ENCODE measurements around the gene GTF2F2. TPM values are rescaled to one million over a fixed set of nuclear protein-coding genes. Genes with fewer than 3 reads are reported as not detected.
A peak's percentile ranks its signal among the peaks of the same experiment; 100 is the strongest.

Gene GTF2F2
- total RNA-seq, 1 experiment from 2014 or later, result 40.1 TPM

GRCh38 chr13:45167611-45168554 lies 47.6 kb downstream of the GTF2F2 start:
- ChIA-PET CTCF (interaction anchor here (1.1 kb wide), 1 partner anchor 13 kb away, joined by 5 read pairs; no protein-coding TSS in a partner anchor), POLR2A (interaction anchor here (0.8 to 1.1 kb wide), 2 partner anchors 11 to 15 kb away, joined by 3 read pairs; no protein-coding TSS in a partner anchor), RAD21 (ENCODE audit: low non-redundant PET in 1 of 2, low total read pairs in 2 of 2, uncharacterized antibody in 2 of 2, unreplicated experiment in 2 of 2) (interaction anchor here in 1 of 2 experiments (1.1 kb wide), 1 partner anchor 25 kb away, joined by 3 read pairs; no protein-coding TSS in a partner anchor)
- Histone ChIP-seq H4K20me1 (ENCODE audit: insufficient read depth) (0 out of 2 replicates have a peak, but pooled peaks cover 4% of the 10 kb centered on the region), H3K9me2 (ENCODE audit: insufficient read depth) (no peaks in the 10 kb centered on the region), H3K9me3 (ENCODE audit: control insufficient read depth in 1 of 2, insufficient read depth in 1 of 2, low read depth in 1 of 2, low read length in 2 of 2) (no peaks in the 10 kb centered on the region), H3K4me1 (ENCODE audit: control insufficient read depth in 1 of 2, insufficient read depth in 2 of 2, low read length in 2 of 2) (peaks cover 41 to 46% of the 10 kb centered on the region in 2 experiments), H3K79me2 (ENCODE audit: insufficient read depth, low read length) (peaks cover 67% of the 10 kb centered on the region), H3K27me3 (ENCODE audit: insufficient read depth, low read length) (no peaks in the 10 kb centered on the region), H2AFZ (ENCODE audit: low read depth, low read length, poor library complexity, severe bottlenecking) (no peak overlapping the region), H3K4me2 (ENCODE audit: low read length) (peak overlapping the region; percentile 74), H3K36me3 (ENCODE audit: control insufficient read depth in 1 of 2, insufficient read depth in 2 of 2, low read length in 2 of 2) (no peaks in the 10 kb centered on the region; a peak in 1 of 4 replicates), H3K9ac (ENCODE audit: low read length) (peak overlapping the region; percentile 46), H3K27ac (ENCODE audit: low read depth, low read length) (peak overlapping the region; percentile 81), H3K4me3 (replicated peaks in 1 of 2; ENCODE audit: low read depth in 1 of 2, low read length in 2 of 2) (peak overlapping the region in 1 of 2 experiments; percentile 33; a peak in 2 of 4 replicates)
- peak; percentile 85 for DNase-seq (ENCODE audit: low read depth, low spot score)
- TF ChIP-seq CBX3 (IDR thresholded peaks at IDR 0.05; ENCODE audit: low read depth), result peak; percentile 88; the same call in 1 of the 2 replicates
- peak; percentile 56; the same call in 1 of the 2 replicates for TF ChIP-seq SIN3A (IDR thresholded peaks at IDR 0.05; ENCODE audit: low read depth)
- TF ChIP-seq POLR2AphosphoS5 (IDR thresholded peaks at IDR 0.05; ENCODE audit: low read depth, low read length), result peak; percentile 55; the same call in 1 of the 2 replicates
- no peak for TF ChIP-seq EZH2 (IDR thresholded peaks at IDR 0.05)
- TF ChIP-seq TCF7L2 (IDR thresholded peaks at IDR 0.05; ENCODE audit: borderline replicate concordance, extremely low read depth, insufficient read depth, insufficient read length), result peak; percentile 53
- TF ChIP-seq, protein P1, sequence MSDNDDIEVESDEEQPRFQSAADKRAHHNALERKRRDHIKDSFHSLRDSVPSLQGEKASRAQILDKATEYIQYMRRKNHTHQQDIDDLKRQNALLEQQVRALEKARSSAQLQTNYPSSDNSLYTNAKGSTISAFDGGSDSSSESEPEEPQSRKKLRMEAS (IDR thresholded peaks at IDR 0.05), result peak; percentile 66
- peak; percentile 86 for TF ChIP-seq JUND (IDR thresholded peaks at IDR 0.05)
- peak; percentile 78 for TF ChIP-seq FOSL1 (IDR thresholded peaks at IDR 0.05; ENCODE audit: low read depth)
- peak; percentile 24; the same call in 1 of the 2 replicates for TF ChIP-seq RAD21 (IDR thresholded peaks at IDR 0.05; ENCODE audit: low read depth)
- TF ChIP-seq SRF (IDR thresholded peaks at IDR 0.05; ENCODE audit: low read depth), result no peak
- peak; percentile 99 for TF ChIP-seq CEBPB (IDR thresholded peaks at IDR 0.05; ENCODE audit: low read depth)
- no peak for TF ChIP-seq ZNF274 (IDR thresholded peaks at IDR 0.05; ENCODE audit: low read depth, low read length)
- peak; percentile 27 for TF ChIP-seq YY1 (IDR thresholded peaks at IDR 0.05; ENCODE audit: extremely low read depth, insufficient replicate concordance, low read depth, low read length)
- peak; percentile 82 for TF ChIP-seq SP1 (IDR thresholded peaks at IDR 0.05; ENCODE audit: low read depth)
- TF ChIP-seq CTCF (IDR thresholded peaks at IDR 0.05 in 2 of 3, conservative IDR thresholded peaks at IDR 0.05 in 1 of 3; ENCODE audit: borderline replicate concordance in 1 of 3, insufficient read depth in 1 of 3, low read depth in 2 of 3, low read length in 2 of 3), result no peak
- TF ChIP-seq, protein P2, sequence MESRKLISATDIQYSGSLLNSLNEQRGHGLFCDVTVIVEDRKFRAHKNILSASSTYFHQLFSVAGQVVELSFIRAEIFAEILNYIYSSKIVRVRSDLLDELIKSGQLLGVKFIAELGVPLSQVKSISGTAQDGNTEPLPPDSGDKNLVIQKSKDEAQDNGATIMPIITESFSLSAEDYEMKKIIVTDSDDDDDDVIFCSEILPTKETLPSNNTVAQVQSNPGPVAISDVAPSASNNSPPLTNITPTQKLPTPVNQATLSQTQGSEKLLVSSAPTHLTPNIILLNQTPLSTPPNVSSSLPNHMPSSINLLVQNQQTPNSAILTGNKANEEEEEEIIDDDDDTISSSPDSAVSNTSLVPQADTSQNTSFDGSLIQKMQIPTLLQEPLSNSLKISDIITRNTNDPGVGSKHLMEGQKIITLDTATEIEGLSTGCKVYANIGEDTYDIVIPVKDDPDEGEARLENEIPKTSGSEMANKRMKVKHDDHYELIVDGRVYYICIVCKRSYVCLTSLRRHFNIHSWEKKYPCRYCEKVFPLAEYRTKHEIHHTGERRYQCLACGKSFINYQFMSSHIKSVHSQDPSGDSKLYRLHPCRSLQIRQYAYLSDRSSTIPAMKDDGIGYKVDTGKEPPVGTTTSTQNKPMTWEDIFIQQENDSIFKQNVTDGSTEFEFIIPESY (IDR thresholded peaks at IDR 0.05; ENCODE audit: extremely low read depth, insufficient replicate concordance, low read length), result peak; percentile 30
- no peak for TF ChIP-seq POLR2A (IDR thresholded peaks at IDR 0.05; ENCODE audit: borderline replicate concordance, extremely low read depth, insufficient read depth, insufficient read length)
- intact Hi-C loops (cut with micrococcal nuclease), result loop anchor here (10.0 kb wide), 1 partner anchor 117 kb away; no protein-coding TSS in a partner anchor
- peak; percentile 86 for ATAC-seq
- no TSS peak for BruUV-seq (replicated peaks)

Measured in HCT116 (cell line).